ENCODE measurements around the gene OSBPL1A. TPM values are rescaled to one million over a fixed set of nuclear protein-coding genes. Genes with fewer than 3 reads are reported as not detected.

Gene OSBPL1A
- total RNA-seq, 4 donors from 2014 or later: 67.6 to 208 (median 87.3) TPM

DNA sequence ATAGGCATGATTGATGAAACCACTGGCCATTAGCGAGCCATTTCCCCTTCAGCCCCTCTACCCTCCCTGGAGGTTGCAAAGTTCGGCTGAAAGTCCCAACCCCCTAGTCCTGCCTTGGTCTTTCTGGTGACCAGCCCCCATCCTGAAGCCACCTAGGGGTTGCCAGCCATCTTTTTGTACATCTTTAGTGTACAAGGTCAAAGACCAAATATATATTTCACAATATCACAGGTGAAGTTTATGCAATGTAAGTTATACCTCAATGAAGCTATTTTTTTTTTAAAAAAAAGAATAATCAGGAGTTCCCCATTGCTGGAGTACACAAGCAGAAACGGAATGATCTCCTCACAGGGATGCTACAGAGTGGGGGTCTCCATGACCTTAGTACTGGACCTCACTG is 31.3 kb downstream of the OSBPL1A start:
- TF ChIP-seq, protein P1, sequence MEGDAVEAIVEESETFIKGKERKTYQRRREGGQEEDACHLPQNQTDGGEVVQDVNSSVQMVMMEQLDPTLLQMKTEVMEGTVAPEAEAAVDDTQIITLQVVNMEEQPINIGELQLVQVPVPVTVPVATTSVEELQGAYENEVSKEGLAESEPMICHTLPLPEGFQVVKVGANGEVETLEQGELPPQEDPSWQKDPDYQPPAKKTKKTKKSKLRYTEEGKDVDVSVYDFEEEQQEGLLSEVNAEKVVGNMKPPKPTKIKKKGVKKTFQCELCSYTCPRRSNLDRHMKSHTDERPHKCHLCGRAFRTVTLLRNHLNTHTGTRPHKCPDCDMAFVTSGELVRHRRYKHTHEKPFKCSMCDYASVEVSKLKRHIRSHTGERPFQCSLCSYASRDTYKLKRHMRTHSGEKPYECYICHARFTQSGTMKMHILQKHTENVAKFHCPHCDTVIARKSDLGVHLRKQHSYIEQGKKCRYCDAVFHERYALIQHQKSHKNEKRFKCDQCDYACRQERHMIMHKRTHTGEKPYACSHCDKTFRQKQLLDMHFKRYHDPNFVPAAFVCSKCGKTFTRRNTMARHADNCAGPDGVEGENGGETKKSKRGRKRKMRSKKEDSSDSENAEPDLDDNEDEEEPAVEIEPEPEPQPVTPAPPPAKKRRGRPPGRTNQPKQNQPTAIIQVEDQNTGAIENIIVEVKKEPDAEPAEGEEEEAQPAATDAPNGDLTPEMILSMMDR (IDR thresholded peaks at IDR 0.05; ENCODE audit: low read depth): no peak

DNA sequence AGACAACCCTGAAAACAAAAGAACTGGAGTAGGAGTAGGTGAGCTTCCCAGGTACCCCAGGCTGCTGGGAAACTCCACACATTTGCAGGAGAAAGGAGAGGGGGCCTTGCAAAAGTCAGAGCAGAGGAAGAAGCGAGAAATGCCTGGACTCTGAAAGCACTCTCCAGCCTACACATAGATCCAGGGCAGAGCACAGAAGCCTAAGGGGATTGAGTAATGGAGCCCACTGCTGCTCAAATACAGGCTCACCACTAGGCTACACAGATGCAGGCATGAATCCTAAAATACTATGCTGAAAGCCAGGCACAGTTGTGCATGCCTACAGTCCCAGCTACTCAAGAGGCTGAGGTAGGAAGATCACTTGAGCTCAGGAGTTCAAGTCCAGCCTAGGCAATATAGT is 33.4 kb downstream of the OSBPL1A start:
- TF ChIP-seq, protein P1 (IDR thresholded peaks at IDR 0.05; ENCODE audit: low read depth): no peak

DNA sequence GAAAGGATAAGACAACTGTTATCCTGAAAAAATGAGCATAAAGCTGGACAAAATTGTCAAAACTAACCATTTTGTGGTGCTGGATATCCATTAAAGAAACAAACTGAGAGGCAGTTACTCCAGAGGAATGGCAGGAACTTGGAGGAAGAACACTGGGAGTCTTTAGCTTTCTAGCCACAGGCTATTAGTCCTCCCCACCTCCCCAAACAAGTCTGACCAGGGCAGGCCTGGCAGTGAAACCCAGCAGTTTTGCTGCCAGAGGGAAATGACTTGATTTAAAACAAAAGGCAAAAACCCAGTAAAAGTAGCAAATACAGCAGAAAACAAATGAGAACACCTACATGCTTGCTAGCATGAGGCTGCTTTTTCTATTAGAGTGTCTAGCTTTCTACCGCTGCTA is 34.9 kb downstream of the OSBPL1A start:
- TF ChIP-seq, protein P1 (IDR thresholded peaks at IDR 0.05; ENCODE audit: low read depth): no peak

DNA sequence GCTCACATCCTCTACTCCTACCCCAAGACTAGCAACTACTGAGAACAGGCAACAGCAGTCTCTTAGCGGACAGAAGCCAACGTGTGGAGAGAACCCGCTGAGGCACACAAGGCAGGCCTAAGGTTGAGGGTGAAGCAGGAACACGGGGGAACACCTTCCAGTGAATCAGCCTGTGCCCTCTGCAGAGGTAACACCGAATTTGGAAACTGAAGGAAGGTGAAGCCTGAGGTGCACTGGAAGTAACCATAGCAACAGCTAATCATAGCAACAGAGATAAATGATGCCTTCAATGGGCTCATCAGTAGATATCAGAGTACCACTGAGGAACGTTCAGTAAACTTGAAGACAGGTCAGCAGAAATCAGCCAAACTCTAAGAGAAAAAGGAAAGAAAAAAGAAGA is 43.3 kb downstream of the OSBPL1A start:
- TF ChIP-seq, protein P1 (IDR thresholded peaks at IDR 0.05; ENCODE audit: low read depth): no peak

DNA sequence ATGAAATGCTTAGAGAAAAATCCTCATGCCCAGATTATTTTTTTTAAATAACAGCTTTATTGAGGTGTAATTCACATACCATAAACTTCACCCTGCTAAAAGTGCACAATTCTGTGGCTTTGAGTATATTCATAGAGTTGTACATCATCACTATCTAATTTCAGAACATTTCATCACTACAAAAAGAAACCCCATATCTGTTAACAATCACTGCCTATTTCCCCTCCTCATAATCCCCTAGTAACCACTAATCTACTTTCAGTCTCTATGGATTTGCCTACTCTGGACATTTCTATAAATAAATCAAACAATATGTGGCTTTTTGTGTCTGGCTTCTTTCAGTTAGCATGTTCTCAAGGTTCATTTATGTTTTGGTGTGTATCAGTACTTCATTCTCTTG is 51.4 kb downstream of the OSBPL1A start:
- TF ChIP-seq, protein P1 (IDR thresholded peaks at IDR 0.05; ENCODE audit: low read depth): no peak

DNA sequence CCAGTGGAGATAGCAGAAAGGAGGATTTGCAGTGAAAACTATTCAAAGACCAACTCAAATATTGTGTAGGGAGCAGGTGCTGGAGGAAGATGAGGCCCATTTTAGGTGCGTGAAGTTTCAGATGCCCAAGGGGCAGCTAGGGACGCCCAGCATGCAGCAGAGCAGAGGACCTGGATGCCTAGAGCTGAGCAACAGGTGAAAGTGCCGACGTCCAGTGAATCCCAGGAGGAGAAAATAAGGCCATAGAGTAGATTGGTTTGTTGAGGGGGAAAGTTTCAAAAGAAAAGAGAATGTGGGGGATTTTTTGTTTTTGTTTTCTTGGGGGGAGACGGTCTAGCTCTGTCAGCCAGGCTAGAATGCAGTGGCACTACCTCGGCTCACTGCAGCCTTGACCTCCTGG is 53.1 kb downstream of the OSBPL1A start:
- TF ChIP-seq, protein P1 (IDR thresholded peaks at IDR 0.05; ENCODE audit: low read depth): no peak

DNA sequence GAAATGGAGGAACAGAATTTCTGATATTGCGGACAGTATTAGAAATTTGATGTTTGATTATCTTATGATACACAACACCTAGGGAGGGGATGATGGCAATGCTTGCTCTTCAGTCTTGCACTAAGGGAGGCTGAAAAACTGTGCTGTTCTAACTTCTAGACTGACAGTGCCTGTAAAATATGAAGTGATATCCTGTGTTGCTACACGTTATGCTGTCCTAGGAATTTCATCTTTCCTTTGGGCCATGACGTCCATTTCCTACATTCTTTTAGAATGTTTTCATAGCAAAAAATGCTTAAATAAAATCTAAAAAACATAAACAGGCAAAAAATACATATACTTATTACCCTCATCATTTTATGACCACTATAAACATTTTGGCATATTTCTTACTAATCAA is 55.3 kb downstream of the OSBPL1A start:
- TF ChIP-seq, protein P1 (IDR thresholded peaks at IDR 0.05; ENCODE audit: low read depth): no peak

Measured in subcutaneous adipose tissue (tissue), 4 donors.